Measurements from ENCODE around the gene HSD17B2.
"Not testable (repeated sequence)": the region's sequence is repeated elsewhere in the genome, so short reads cannot be mapped to it uniquely, and the experiment has no call there.

Gene HSD17B2

DNA sequence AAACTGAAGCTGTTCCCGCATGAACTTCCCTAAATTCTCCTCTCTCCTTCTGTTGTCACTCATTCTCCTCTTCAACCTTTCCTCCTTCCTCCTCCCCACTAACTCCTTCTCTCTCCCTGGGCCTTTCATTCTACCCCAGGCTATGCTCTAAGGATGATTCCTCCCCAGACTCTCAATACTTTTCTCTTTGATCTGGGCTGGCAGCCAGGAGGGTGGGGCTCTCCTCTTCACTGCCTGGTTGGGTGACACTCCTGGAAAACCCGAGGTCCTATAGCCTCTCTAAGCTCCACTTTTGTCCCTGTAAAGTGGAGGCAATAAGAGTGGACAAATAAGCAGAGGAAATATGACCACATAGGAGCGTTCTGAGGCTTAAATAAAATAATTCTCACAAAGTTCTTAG lies 46.2 kb downstream of the HSD17B2 start:
- DNase-seq (ENCODE audit: low spot score): no peak

DNA sequence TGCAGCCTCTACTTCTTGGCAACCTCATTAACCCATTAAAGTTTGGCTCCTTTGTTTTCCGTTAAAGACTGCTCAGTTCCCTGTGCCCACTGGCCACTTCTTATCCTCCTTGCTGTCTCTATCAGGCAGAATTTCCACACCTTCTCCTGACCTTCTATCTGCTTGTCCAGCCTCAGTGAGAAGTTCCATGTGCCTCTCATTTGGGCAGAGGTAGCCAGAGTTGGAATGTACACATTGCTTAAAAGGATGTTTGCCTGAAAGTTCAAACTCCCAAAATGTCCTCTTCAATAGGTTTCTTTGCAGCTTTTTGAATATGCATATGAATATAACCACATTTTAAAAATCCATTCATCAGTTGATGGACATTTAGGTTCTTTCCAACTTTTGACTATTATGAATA lies 47.0 kb downstream of the HSD17B2 start:
- DNase-seq (ENCODE audit: low spot score): no peak

DNA sequence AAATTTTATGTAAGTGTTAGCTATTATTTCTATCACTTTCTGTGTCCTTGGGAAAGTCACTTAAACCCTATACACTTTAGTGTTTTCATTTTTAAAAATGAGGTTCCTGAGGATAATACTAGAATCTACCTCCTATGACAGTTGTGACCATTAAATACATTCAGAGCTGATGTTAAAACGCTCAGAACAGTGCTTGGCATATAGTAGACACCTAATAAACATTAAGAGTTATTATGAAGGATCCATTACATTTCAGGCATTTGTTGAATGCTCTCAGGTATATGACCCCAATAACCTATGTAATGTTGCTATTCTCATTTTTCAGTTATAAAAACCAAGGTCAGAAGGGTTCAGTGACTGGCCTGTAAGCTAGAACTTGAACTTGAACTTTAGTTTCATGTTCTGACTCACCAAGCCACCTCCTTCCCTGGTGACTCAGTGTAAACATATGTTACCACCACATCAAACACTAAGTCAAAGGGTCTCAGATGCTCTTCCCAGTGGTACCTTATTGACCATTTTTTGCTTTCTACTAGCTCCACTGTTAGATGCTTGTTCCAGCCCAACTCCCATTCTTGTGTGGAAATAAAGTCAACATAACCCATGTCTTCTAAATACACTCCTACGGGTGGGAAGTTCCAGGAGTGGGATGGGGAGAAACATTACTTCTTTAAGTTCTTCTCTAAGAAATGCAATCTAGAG lies 47.6 kb downstream of the HSD17B2 start:
- peak; percentile 45 for DNase-seq (ENCODE audit: low spot score)

DNA sequence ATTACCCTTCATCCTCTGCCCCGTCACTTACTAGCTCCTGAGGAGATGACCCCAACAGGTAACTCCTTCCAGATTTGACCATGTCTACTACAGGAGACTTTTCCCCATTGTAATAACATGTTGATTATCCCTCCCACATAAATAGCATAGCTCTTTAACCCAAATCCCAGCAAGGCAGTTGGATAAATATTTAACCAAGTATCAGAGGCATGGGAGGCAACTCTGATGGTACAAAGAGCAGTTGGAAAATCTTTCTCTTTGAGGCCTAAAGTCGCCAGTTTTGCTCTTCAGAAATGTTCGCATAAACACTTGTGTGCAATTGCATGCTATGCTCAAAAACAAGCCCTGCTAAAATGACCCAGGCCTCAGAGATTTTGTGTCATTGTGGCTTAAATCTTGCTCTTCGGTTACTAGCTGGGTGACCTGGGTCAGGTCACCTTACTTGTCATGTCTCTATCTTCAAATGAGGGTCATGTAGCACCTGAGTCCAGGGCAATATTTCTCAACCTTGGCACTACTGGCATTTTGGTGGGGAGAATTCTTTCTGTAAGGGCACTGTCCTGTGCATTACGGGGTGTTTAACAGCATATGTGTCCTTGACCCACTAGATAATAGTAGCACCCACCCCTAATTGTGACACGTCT lies 48.8 kb downstream of the HSD17B2 start:
- no peak for DNase-seq (ENCODE audit: low spot score)

DNA sequence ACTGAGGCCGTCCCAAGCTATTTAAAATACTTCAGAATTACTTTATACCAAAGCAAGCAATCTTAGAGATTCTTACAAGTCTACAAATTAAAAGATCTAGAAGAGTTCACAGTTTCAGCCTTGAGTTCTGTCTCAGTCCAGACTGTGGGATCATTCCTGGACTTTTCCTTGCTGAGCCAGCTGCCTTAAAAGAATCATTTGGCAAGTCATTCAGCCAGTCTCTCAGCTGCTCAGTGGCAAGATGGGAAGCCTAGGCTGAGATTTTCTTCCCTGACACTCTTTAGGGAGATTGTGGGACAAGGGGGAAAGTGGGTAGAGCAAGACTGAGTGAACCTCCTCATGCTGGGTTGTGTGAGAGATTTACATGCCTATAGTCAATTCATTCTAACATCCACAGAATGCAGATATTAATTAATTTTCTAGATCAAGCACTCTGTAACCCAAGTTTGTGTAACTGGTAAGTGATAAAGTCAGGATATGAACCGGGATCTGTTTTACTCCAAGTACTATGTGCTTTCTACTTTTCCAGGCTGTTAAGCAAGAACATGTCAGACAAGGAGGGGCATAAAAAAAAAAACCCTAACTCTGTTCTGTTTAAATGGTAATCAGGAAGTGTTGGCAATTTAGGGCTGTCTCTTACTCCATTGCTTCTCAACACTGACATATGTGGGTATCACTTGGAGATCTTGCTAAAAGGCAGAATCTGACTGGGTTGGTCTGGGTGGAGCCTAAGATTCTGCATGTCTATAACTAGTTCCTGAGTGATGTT lies 50.1 kb downstream of the HSD17B2 start:
- no peak for DNase-seq (ENCODE audit: low spot score)

DNA sequence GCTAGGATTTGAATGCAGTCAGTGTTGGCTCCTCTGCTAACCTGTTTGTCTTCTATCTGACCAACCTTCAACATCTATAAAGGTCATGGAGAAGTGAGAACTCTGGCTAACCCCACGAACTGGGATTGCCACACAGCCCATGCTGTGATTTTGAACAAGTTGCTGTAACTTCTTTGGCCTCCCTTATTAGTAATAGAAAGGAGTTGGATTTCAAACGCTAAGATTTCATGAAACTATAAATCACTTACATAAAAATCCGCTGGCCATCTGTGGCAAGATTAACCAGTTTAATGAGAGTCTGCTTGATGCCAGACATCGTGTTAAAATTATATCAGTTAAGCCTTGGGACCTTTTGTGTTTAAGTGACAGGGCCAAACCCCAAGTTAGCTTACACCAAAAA lies 53.4 kb downstream of the HSD17B2 start:
- DNase-seq (ENCODE audit: low spot score): no peak

DNA sequence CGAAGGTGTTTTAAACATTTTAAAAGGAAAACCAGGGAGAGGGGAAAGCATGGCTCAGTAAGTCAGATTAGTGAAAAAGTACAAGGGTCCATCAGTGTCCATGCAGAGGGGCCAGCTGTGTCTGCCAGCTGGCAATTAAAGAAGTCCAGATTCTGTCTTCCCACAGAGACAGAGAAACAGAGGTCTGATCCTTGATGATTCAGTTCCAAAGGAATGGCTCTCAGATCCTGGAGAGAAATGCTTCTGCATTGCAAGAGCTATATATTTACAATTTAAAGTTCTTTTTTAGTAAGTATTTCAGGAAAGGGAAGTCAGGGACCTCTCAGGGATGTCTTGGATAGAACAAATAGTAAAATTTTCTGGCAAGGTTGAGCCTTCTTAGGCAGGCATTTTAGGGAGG lies 56.2 kb downstream of the HSD17B2 start:
- no peak for DNase-seq (ENCODE audit: low spot score)

DNA sequence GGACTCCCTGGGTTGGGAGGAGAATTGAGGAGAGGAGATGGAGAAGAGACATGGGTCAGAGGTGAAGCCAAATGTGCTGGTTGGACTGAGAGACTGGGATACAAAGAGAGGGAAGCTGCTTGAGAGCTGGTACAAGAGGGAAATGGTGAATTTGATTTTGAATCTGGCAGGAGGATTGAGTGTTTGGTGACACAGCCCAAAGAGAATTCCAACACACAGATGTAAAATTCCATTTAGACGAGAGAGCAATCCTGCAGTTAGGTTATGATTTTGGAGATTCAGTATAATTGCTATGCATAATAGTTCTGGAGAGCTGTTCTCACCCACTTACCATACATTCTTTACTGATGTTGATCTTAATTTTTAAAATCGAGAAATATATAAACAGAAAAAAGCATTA lies 57.7 kb downstream of the HSD17B2 start:
- DNase-seq (ENCODE audit: low spot score): no peak

DNA sequence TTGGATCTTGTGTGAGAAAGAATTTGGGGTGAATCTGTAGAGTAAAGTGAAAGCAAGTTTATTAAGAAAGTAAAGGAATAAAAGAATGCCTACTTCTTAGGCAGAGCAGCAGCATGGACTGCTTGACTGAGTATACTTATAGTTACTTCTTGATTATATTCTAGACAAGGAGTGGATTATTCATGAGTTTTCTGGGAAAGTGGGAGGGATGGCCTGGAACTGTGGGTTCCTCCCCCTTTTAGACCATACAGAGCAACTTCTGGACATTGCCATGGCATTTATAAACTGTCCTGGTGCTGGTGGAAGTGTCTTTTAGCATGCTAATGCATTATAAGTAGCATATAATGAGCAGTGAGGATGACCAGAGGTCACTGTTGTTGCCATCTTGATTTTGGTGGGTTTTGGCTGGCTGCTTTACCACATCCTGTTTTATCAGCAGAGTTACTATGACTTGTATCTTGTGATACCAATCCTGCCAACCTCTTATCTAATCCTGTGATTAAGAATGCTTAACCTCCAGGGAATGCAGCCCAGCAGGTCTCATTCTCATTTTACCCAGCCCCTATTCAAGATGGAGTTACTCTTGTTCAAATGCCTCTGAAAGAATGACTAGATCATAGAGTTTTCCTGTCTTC lies 58.7 kb downstream of the HSD17B2 start:
- no peak for DNase-seq (ENCODE audit: low spot score)

DNA sequence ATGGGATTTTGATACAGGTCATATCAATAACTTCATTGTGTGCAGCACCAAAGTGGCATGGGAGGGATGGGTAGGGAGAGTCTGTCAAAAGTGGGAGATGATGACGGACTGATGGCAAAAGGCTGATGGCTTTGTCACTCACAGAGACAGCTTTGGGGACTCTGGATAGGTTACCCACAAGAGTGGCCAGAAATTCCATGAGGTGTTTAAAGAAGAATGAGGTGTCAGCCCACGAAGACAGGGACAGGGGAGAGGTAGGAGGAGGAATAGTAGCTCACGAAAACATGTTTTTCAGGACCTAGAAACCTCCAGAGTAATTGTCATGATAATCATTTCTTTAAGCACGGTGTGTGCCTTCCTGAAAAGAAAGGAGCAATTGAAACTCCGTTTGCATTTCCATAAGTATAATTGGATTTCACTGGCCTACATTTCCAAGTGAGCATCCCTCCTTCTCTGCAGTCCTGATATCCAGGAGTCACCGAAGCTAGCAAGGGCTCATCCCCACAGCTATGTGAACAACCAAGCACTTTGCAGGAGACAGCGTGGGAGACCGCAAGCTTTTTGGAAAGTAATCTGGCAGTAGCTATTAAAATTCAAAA lies 60.0 kb downstream of the HSD17B2 start:
- no peak for DNase-seq (ENCODE audit: low spot score)

DNA sequence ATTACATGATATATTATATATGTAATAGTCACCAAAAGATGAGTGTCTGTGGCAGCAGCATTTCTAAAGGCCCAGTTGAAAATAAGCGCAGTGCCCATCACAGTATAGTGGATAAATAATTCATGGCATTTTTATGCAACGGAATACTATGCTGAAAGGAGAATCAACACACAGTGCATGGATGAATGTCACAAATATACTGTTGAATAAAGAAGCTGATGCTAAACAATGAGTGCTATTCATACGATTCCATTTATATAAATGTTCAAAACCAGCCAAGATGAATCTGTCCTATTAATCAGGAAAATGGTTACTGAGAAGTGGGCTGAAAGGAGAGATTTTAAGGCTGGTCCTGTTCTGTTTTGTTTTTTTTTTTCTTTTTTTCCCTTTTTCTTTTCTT lies 61.6 kb downstream of the HSD17B2 start:
- DNase-seq (ENCODE audit: low spot score): no peak

DNA sequence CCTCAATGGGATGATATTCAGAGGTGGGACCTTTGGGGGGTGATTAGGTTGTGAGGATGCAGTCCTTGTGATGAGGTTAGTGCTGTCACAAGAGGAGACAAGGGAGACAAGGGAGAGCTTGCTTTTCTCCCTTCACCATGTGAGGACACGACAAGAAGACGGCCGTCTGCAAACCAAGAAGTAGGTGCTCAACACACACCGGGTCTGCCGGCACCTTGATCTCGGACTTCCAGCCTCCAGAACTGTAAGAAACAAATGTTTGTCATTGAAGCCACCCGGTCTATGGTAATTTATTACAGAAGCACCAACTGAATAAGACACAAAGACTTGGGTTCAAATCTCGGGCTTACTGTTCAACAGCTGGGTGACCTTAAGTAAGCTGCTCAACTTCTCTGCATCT lies 70.1 kb downstream of the HSD17B2 start:
- DNase-seq (ENCODE audit: low spot score): no peak

DNA sequence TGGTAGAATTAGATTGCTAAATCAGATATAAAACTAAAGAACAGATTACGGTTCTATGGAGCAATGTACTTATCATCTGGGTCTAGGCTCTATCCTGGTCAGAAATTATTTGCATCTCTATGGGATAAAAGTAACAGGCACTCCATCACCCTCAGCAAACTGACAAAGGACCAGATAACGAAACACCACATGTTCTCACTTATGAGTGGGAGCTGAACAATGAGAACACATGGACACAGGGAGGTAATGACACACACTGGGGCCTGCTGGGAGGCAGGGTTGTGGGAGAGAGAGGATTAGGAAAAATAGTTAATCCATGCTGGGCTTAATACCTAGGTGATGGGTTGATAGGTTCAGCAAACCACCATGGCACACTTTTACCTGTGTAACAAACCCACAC lies 73.0 kb downstream of the HSD17B2 start:
- DNase-seq (ENCODE audit: low spot score): no peak

DNA sequence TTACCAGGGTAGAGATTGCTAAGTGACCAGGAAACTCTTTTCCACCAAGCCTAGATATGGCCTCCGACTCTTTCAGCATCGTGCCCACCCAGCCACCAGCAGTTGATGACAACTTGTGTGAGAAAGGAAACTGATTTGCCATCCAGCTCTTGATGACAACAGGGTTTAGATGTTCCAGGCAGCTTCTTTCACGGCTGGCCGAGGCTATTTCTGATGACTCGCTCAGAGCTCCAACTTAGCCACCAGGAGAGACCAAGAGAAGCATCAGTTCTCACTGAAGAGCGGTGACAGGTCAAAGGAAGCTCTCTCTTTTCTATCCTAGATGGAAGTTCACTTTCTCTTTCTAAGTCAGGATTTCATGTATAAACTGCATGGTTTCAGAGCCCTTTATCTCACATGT lies 73.7 kb downstream of the HSD17B2 start:
- DNase-seq (ENCODE audit: low spot score): no peak

DNA sequence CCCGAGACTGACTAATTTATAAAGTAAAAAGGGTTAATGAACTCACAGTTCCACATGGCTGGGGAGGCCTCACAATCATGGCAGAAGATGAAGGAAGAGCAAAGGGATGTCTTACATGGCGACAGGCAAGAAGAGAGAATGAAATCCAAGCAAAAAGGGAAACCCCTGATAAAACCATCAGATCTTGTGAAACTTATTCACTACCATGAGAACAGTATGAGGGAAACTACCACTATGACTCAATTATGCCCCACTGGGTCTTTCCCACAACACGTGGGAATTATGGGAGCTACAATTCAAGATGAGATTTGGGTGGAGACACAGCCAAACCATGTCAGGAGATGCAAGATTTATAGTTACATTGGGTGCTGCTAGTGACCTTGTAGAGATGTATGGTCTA lies 74.2 kb downstream of the HSD17B2 start:
- DNase-seq (ENCODE audit: low spot score): not testable (repeated sequence)

DNA sequence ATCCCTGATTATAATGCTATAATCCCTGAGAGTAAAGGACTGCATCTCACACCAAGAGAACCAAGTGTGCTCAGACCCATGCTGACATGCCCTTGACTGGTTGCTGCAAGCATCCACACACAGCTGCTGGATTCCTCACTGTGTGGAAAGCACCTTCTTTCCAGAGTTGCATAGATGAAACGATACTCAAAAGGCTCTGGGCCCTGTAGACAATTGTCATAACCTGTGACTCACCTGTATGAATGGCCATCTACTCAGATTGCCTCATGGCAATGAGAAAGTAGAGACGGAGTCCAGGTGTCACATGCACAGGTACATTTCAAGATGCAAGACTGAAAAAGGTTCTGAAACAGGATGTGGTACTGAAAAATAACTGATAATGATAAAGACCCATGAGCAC lies 76.9 kb downstream of the HSD17B2 start:
- DNase-seq (ENCODE audit: low spot score): no peak

DNA sequence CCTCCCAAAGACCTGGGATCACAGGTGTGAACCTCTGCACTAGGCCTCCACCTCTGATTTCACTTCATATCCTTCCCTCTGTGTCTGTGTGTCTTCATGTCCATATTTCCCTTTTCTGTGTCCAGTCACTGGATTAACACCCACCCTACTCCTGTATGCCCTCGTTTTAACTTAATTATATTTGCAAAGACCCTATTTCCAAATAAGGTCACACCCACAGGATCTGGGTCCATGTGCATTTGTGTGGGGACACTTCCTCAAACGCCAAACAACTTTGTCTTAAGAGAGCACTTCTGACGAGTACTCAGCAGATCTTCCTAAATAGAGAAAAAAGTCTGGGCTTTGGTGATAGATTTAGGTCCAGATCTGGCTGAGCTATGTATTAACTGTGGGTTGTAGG lies 78.7 kb downstream of the HSD17B2 start:
- DNase-seq (ENCODE audit: low spot score): no peak

DNA sequence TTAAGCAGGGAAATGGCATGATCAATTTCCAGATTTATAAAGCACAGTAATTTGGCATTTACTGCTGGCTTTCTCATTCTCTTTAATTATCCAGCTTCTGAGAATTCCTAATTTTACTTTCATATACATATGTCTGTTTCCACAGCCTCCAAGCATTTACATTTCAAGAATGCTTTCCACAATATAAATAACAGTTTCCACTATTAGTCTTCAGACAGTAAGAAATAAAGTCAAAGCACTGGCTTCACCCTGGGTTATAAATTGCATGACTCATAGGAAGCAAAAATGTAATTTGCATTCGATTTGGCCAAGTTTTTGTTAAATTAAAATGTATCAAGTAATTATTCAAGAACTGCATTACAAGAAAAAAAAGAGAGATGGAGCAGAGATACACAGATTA lies 81.5 kb downstream of the HSD17B2 start:
- DNase-seq (ENCODE audit: low spot score): no peak

DNA sequence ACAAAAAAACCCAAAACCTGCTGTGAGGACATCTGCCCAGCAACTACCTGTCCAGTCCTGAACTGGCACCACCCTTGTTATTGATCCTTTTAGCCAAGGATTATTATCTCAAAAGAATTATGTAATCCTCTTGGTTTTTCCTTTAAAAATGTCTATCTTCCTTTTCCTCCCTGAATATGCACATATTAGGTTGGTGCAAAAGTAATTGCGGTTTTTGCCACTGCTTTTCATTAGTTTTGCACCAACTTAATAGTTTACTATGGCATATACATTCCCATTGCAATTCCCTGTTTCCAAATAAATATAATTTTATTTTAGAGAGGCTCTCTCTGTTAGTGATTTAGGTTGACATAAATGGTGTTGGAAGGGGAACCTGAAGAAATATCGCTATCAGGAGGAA lies 83.7 kb downstream of the HSD17B2 start:
- DNase-seq (ENCODE audit: low spot score): no peak

DNA sequence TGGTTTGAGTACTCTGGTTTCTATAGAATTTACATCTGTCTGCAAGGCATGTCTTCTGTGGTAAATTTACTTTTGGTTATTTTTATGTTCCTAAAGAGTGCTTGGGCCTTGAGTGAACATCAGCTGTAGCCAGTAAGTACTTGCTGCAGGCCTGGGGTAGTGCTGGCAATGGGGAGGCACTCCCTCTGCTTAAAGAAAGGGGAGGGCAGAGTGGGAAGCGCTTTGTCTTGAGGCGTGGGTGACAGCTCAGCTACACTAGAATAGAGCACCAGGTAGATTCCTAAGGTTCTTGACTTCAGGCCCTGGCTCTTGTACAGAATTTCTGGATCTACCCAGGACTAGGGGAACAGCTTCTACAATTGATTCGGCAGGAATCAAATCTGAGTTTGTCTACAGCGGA lies 84.4 kb downstream of the HSD17B2 start:
- no peak for DNase-seq (ENCODE audit: low spot score)

DNA sequence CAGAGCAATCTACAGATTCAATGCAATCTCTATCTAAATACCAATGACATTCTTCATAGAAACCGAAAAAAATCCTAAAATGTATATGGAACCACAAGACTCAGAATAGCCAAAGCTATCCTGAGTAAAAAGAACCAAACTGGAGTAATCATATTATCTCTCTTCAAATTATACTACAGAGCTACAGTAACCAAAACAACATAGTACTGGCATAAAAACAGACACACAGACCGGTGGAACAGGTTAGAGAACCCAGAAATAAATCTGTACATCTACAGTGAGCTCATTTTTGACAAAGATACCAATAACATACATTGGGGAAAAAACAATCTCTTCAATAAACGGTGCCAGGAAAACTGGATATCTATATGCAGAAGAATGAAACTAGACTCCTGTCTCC lies 89.6 kb downstream of the HSD17B2 start:
- DNase-seq (ENCODE audit: low spot score): no peak

DNA sequence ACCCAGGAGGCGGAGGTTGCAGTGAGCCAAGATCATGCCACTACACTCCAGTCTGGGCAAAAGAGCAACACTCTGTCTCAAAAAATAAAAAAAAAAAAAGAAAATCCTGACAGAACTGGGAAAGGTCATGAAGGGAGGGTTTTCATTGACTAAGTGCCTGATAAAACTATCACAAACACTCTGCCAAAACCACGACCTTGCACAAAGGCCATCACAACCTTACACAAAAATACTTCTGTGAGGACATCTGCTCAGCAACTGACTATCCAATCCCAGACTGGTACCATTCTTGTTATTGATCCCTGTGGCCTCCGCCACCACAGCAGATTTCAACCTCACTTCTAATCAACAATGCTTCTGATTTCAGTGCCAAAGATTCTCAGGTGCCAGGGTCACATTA lies 94.8 kb downstream of the HSD17B2 start:
- no peak for DNase-seq (ENCODE audit: low spot score)

DNA sequence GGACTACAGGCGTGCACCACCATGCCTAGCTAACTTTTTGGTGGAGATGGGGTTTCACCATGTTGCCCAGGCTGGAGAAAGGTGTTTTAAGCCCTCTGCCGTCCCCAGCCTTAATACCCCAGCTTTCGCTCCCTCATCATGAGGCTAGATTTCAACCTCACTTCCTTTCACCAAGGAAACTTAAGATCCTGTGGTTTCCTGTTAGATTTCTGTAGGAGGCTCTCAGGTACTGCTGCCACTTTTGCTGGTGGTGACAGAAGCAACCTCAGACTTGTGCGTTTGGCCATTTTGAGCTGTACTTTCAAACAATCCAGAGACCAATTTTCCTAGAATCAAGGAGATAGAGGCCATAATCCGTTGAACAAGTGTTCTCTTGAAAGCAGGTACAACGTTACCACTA lies 98.7 kb downstream of the HSD17B2 start:
- no peak for DNase-seq (ENCODE audit: low spot score)

All from RKO (cell line).